OCI-LY7 (cell line): ENCODE data around the gene FZD10. TPM values are rescaled to one million over a fixed set of nuclear protein-coding genes. Genes with fewer than 3 reads are reported as not detected.

Experiments used
- BruUV-seq: library from RNA; stranded (reverse); fragments of 400-500 nt; replicated peaks from 2 replicates; lab custom pipeline; 2021; lab: Mats Ljungman, UMichigan
- CTCF ChIA-PET: fragments of 300-600 bp; sonication (Branson Sonifier 250); formaldehyde crosslinking; loops from one replicate; lab custom pipeline; 2022; ENCODE audit warnings: antibody characterized with exemption; ENCODE audit not compliant: unreplicated experiment; lab: Charles Lee
- POLR2A ChIA-PET: fragments of 300-600 bp; sonication (Branson Sonifier 250); formaldehyde crosslinking; loops from one replicate; lab custom pipeline; 2022; ENCODE audit warnings: antibody characterized with exemption; lab: Charles Lee
- DNase-seq: peaks from one replicate; pipeline ENCODE4 v3.0.0-alpha.2; 2015; ENCODE audit warnings: low spot score
- H2AFZ ChIP-seq: fragments of 200-600 bp; sonication (generic), shearing (Covaris generic); 2 replicates; pipeline ENCODE4 v1.6.1; 2014; ENCODE audit warnings: mild to moderate bottlenecking, antibody characterized with exemption, low read length, moderate library complexity
- H3K27ac ChIP-seq: fragments of 200-600 bp; sonication (generic); 2 replicates; pipeline ENCODE4 v1.5.1; 2014; ENCODE audit warnings: mixed run types, low read depth, mild to moderate bottlenecking, moderate library complexity, low read length, inconsistent platforms; ENCODE audit not compliant: poor library complexity, severe bottlenecking
- H3K36me3 ChIP-seq: fragments of 200-600 bp; sonication (generic); 2 replicates; pipeline ENCODE4 v1.6.1; 2014; ENCODE audit warnings: mild to moderate bottlenecking, antibody characterized with exemption, low read length, moderate library complexity, mixed read lengths; ENCODE audit not compliant: insufficient read depth
- H3K4me1 ChIP-seq: fragments of 200-600 bp; sonication (generic); 2 replicates; pipeline ENCODE4 v1.5.1; 2014; ENCODE audit warnings: mild to moderate bottlenecking, low read length; ENCODE audit not compliant: insufficient read depth, poor library complexity, severe bottlenecking
- H3K4me2 ChIP-seq: fragments of 200-600 bp; sonication (generic); 2 replicates; pipeline ENCODE4 v1.6.1; 2014; ENCODE audit warnings: mild to moderate bottlenecking, low read length
- H3K4me3 ChIP-seq: fragments of 200-600 bp; sonication (generic); 2 replicates; pipeline ENCODE4 v1.5.1; 2014; ENCODE audit warnings: mild to moderate bottlenecking, low read depth, low read length; ENCODE audit not compliant: poor library complexity, severe bottlenecking
- H3K79me2 ChIP-seq: fragments of 200-600 bp; sonication (generic); 2 replicates; pipeline ENCODE4 v1.6.1; 2016; ENCODE audit warnings: low read depth, mild to moderate bottlenecking, low read length, moderate library complexity, mixed read lengths; ENCODE audit not compliant: insufficient read depth
- H3K9me2 ChIP-seq: fragments of 200-600 bp; sonication (generic); 2 replicates; pipeline ENCODE4 v1.6.1; 2016; ENCODE audit warnings: mild to moderate bottlenecking, low read length, mixed read lengths; ENCODE audit not compliant: insufficient read depth
- H3K9me3 ChIP-seq: fragments of 200-600 bp; sonication (generic); 2 replicates; pipeline ENCODE4 v1.6.1; 2014; ENCODE audit warnings: mild to moderate bottlenecking, mixed run types, low read length, mixed read lengths
- H4K20me1 ChIP-seq: fragments of 200-600 bp; sonication (generic); 2 replicates; pipeline ENCODE4 v1.6.1; 2014; ENCODE audit warnings: mild to moderate bottlenecking, antibody characterized with exemption, low read length, moderate library complexity, mixed read lengths; ENCODE audit not compliant: insufficient read depth
- EZH2phosphoT487 ChIP-seq: fragments of 200-600 bp; sonication (generic); IDR thresholded peaks from 2 replicates; pipeline ENCODE4 v1.6.1; 2018; ENCODE audit warnings: low read depth, borderline replicate concordance, mild to moderate bottlenecking, mixed run types, antibody characterized with exemption, low read length, moderate library complexity, mixed read lengths
- intact Hi-C: fragments of 100-400 bp; cut with micrococcal nuclease; formaldehyde crosslinking; loops from one replicate; pipeline ENCODE4 v1.10.0; 2022; ENCODE audit not compliant: unreplicated experiment
- total RNA-seq, 2 experiments: library from RNA; depleted of rRNA in 1 of 2; stranded (reverse); fragments of >200 nt in 1 of 2; shearing (Covaris generic) in 1 of 2; gene quantifications; 2 replicates each; pipeline ENCODE4 v1.2.3, GENCODE V29; 2014 to 2022
- TF ChIP-seq, protein P1 (sequence below): fragments of 200-600 bp; sonication (generic); conservative IDR thresholded peaks from 2 replicates; pipeline ENCODE4 v1.5.1; 2014; ENCODE audit warnings: mild to moderate bottlenecking, antibody characterized with exemption, low read length, moderate library complexity, mixed read lengths

FZD10 gene
- total RNA-seq, 2 experiments from 2014 or later, result not detected

DNA sequence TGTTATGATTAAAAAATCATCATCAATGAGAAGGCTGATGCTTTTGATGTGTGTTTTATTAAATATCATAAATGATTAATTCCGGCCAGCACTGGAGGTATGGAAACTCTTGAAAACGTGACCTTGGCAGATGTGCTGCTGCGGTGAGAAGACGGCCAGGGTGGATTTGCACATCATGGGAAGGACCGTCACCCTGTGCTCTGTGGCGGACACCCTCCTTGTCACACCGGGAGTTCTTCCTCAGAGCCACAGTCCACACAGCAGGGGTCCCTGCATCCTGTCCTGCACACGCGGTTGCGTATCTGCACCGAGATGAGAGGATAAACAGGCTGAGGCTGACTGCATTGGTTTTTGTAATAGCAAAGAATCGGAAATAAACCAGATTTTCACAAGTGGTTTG, 33.5 kb downstream of the FZD10 start:
- intact Hi-C loops, result no loop called here
- H3K4me3 ChIP-seq, result no peak overlapping the region
- H3K4me2 ChIP-seq, result no peak overlapping the region
- no peaks in the 10 kb centered on the region for H3K36me3 ChIP-seq
- no peaks in the 10 kb centered on the region for H4K20me1 ChIP-seq
- no peaks in the 10 kb centered on the region for H3K79me2 ChIP-seq
- DNase-seq, result no peak
- H3K27ac ChIP-seq, result no peak overlapping the region
- BruUV-seq, result no TSS peak
- ChIA-PET POLR2A (no interaction called here), CTCF (no interaction called here)
- H3K4me1 ChIP-seq, result no peaks in the 10 kb centered on the region
- H3K9me3 ChIP-seq, result no peaks in the 10 kb centered on the region
- TF ChIP-seq, protein P1, sequence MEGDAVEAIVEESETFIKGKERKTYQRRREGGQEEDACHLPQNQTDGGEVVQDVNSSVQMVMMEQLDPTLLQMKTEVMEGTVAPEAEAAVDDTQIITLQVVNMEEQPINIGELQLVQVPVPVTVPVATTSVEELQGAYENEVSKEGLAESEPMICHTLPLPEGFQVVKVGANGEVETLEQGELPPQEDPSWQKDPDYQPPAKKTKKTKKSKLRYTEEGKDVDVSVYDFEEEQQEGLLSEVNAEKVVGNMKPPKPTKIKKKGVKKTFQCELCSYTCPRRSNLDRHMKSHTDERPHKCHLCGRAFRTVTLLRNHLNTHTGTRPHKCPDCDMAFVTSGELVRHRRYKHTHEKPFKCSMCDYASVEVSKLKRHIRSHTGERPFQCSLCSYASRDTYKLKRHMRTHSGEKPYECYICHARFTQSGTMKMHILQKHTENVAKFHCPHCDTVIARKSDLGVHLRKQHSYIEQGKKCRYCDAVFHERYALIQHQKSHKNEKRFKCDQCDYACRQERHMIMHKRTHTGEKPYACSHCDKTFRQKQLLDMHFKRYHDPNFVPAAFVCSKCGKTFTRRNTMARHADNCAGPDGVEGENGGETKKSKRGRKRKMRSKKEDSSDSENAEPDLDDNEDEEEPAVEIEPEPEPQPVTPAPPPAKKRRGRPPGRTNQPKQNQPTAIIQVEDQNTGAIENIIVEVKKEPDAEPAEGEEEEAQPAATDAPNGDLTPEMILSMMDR, result no peak
- TF ChIP-seq EZH2phosphoT487, result no peak
- H2AFZ ChIP-seq, result no peak overlapping the region
- no peaks in the 10 kb centered on the region for H3K9me2 ChIP-seq

DNA sequence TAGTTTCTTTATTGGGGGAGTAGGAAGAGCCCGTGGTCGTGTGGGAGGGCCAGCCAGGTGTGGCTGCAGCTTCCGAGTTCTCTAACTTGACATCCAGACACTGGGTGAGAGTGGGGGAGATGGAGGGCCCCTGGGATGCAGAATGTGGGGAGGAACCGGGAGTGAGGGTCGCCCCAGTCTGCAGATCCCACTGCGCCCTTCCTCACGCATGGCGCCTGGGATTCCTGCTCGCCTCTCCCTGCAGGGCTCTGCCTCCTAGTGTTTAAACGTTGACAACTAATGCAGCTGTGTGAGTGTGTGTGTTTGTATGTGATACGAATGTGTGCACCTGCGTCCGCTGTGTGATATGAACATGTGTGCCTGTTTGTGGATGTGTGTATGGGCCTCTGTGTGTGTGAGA, 34.6 kb downstream of the FZD10 start:
- TF ChIP-seq, protein P1, result no peak
- TF ChIP-seq EZH2phosphoT487, result no peak

DNA sequence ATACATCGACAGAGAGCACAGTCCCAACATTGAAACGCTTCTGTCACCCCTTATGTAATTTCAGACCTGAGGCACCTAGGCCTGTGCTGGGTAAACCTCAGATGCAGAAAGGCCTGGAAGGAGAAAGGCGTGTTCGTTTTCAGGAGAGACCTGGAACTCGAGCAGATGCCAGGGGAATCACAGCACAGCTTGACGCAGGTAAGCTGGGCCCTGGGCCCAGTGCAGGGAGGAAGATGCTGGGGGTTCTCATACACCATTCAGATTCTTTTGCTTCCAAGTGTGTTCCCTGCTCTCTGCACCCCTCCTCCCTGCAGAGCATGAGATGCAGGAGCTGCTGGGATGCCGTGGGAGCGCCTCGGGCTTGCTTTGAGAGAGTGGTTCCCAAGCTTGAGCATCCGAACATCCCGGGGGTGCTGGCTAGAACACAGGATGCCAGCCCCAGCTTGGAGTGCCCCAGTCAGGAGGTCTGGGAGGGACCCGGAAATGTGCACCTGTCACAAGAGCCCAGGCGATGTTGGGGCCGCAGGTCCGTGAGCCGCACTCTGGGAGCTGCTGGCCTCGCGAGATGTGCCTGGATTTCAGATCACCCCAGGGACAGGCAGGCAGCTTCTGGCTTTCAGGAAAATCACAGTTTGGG, 35.9 kb downstream of the FZD10 start:
- CTCF ChIA-PET, result no interaction called here
- TF ChIP-seq, protein P1, result no peak
- TF ChIP-seq EZH2phosphoT487, result no peak
- H3K9me2 ChIP-seq, result no peaks in the 10 kb centered on the region
- no peaks in the 10 kb centered on the region for H3K4me1 ChIP-seq
- no peaks in the 10 kb centered on the region for H3K79me2 ChIP-seq
- BruUV-seq, result no TSS peak
- H3K27ac ChIP-seq, result no peak overlapping the region
- no peak overlapping the region for H3K4me3 ChIP-seq
- H3K36me3 ChIP-seq, result no peaks in the 10 kb centered on the region
- H3K9me3 ChIP-seq, result no peaks in the 10 kb centered on the region
- POLR2A ChIA-PET, result no interaction called here
- no peaks in the 10 kb centered on the region for H4K20me1 ChIP-seq
- H3K4me2 ChIP-seq, result no peak overlapping the region
- intact Hi-C loops, result no loop called here
- no peak overlapping the region for H2AFZ ChIP-seq
- DNase-seq, result no peak

More for the DNA sequence above, 34.6 kb downstream of the FZD10 start:
- POLR2A ChIA-PET, result no interaction called here
- no peaks in the 10 kb centered on the region for H3K4me1 ChIP-seq
- no peak overlapping the region for H3K4me2 ChIP-seq
- H3K27ac ChIP-seq, result no peak overlapping the region
- DNase-seq, result no peak
- no peaks in the 10 kb centered on the region for H3K9me2 ChIP-seq
- CTCF ChIA-PET, result no interaction called here
- intact Hi-C loops, result no loop called here
- H3K79me2 ChIP-seq, result no peaks in the 10 kb centered on the region
- no TSS peak for BruUV-seq
- no peaks in the 10 kb centered on the region for H4K20me1 ChIP-seq
- H3K9me3 ChIP-seq, result no peaks in the 10 kb centered on the region
- H2AFZ ChIP-seq, result no peak overlapping the region
- no peaks in the 10 kb centered on the region for H3K36me3 ChIP-seq
- no peak overlapping the region for H3K4me3 ChIP-seq
